T-helper 17 cell (primary cell): Measurements from ENCODE around the gene CCSER1. TPM values are rescaled to one million over a fixed set of nuclear protein-coding genes. Genes with fewer than 3 reads are reported as not detected.

ENCODE experiments used
- ATAC-seq: fragments of 150-1000 bp; cut with Tn5 transposase; 2 replicates; pipeline ENCODE4 v1.10.0; 2021; ENCODE audit warnings: mild to moderate bottlenecking, moderate library complexity
- DNase-seq, 3 donors: peaks; one replicate each; pipeline versions ENCODE4 v3.0.0 to v3.0.0-alpha.2; 2020 to 2021
- H3K9me3 ChIP-seq: one replicate; pipeline ENCODE4 v1.7.0; 2013; ENCODE audit warnings: low read length, mild to moderate bottlenecking; ENCODE audit not compliant: control insufficient read depth, poor library complexity, severe bottlenecking
- H3K27ac Mint-ChIP-seq: one replicate; pipeline ENCODE4 v1.8.0; 2022; ENCODE audit warnings: mild to moderate bottlenecking, moderate library complexity, mixed read lengths
- H3K27me3 Mint-ChIP-seq: one replicate; pipeline ENCODE4 v1.8.0; 2022; ENCODE audit warnings: mixed read lengths
- H3K36me3 Mint-ChIP-seq: one replicate; pipeline ENCODE4 v1.8.0; 2022; ENCODE audit warnings: low read depth, mixed read lengths
- H3K4me1 Mint-ChIP-seq: one replicate; pipeline ENCODE4 v1.8.0; 2022; ENCODE audit warnings: mild to moderate bottlenecking, mixed read lengths
- H3K4me3 Mint-ChIP-seq: one replicate; pipeline ENCODE4 v1.8.0; 2022; ENCODE audit warnings: mild to moderate bottlenecking, moderate library complexity, mixed read lengths
- total RNA-seq, 4 donors: library from RNA in 2 of 4; stranded (reverse) in 2 of 4; gene quantifications; one replicate each; pipeline ENCODE4 v1.2.3 and lab custom pipeline; 2022 to 2026

The CCSER1 gene
- total RNA-seq, 2 donors from 2014 or later: 1.7 to 3.0 TPM

DNA sequence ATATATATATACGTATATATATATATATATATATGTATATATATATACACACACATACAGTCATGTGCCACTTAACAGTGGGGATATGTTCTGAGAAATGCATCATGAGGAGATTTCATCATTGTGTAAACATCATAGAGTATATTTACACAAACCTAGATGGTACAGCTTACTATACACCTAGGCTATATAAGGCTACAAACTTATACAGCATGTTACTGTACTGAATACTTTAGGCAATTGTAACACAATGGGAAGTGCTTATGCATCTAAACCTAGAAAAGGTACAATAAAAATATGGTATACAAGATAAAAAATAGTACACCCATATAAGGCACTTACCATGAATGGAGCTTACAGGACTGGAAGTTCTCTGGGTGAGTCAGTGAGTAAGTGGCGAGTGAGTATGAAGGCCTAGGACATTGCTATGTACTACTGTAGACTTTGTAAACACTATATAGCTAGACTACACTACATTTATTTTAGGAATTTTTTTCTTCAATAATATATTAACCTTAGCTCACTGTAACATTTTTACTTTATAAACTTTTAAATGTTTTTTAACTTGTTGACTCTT is 13.2 kb upstream of the CCSER1 start:
- ATAC-seq: no peak
- DNase-seq: no peak
- Mint-ChIP-seq H3K4me1 (no peaks in the 10 kb centered on the region), H3K27me3 (peaks cover 9% of the 10 kb centered on the region), H3K27ac (no peak overlapping the region), H3K4me3 (no peak overlapping the region), H3K36me3 (no peaks in the 10 kb centered on the region)
- H3K9me3 ChIP-seq: no peaks in the 10 kb centered on the region

DNA sequence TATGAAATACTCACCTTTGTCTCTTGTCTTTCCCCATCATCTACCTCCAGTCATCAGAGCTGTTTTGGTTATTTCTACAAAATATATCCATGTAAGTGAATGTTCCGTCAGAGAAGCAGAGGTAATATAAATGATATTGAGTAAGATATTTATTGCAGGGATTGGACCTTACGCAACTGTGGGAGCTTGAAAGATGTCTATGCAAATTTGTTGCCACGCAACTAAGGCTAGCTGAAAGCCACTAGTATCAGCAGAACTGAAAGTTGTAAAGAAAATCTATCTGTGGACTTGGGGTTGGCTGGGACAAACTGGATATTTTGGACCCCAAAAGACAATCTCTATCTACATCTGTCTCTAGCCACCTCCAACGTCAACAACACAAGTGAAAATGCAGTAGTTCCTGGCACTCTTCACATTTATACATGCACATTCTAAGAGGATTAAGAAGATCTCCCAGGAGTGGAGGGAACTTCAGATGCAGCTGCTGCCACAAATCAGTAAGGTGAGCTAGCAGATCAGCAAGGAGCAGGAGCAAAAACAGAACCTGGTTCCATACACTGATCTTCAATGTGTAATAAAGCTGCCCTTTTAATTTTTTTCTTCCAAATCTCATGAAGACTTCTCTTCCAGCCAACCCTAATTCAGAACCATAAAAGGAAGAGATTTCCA is 8.5 kb upstream of the CCSER1 start:
- Mint-ChIP-seq H3K27ac (no peak overlapping the region), H3K36me3 (no peaks in the 10 kb centered on the region), H3K4me1 (no peaks in the 10 kb centered on the region), H3K4me3 (no peak overlapping the region), H3K27me3 (peaks cover 12% of the 10 kb centered on the region)
- H3K9me3 ChIP-seq: no peaks in the 10 kb centered on the region
- DNase-seq: no peak
- ATAC-seq: no peak

GRCh38 chr4:90120037-90120436 is 7.2 kb upstream of the CCSER1 start:
- H3K4me1 Mint-ChIP-seq: no peaks in the 10 kb centered on the region
- no peak overlapping the region for H3K4me3 Mint-ChIP-seq
- DNase-seq (no peak), ATAC-seq (no peak)
- no peaks in the 10 kb centered on the region for H3K36me3 Mint-ChIP-seq
- H3K27me3 Mint-ChIP-seq: peaks cover 15% of the 10 kb centered on the region
- H3K27ac Mint-ChIP-seq: no peak overlapping the region
- H3K9me3 ChIP-seq: no peaks in the 10 kb centered on the region

DNA sequence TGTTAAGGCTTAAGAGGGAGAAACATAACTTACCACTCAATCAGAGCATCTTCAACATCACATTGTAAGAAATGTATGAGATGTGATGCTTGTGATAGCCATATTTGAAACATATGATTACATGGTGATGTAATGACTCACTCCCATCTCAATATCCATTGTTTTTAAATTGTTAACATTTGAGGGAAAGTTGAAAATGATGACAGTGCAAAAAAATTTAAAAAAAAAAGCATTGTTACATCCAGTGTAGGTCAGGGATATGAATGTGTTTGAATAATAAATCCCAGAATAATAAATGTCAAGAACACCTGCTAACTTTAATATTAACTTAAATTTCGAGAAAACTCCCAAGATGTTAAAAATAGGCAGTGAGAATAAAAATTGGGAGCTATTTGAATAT is 6.4 kb upstream of the CCSER1 start:
- no peaks in the 10 kb centered on the region for H3K9me3 ChIP-seq
- H3K27me3 Mint-ChIP-seq: peaks cover 23% of the 10 kb centered on the region
- no peaks in the 10 kb centered on the region for H3K36me3 Mint-ChIP-seq
- ATAC-seq: no peak
- no peaks in the 10 kb centered on the region for H3K4me1 Mint-ChIP-seq
- no peak overlapping the region for H3K4me3 Mint-ChIP-seq
- DNase-seq: no peak
- no peak overlapping the region for H3K27ac Mint-ChIP-seq

- Mint-ChIP-seq H3K4me3 (no peak overlapping the region), H3K27ac (no peak overlapping the region)
Measured at GRCh38 chr4:90121676-90122354, 5.4 kb upstream of the CCSER1 start.

DNA sequence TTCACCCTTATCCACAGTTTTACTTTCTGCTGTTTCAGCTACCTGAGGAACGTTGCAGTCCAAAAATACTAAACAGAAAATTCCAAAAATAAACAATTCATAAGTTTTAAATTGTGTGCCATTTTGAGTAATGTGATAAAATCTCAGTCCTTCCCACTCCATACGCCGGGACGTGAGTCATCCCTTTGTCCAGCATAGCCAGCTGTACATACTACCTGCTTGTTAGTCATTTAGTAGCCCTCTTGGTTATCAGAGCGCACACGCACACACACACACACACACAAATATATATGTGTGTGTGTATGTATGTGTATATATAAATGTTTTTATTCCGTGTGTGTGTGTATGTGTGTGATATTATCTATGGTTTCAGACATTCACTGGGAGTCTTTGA is 4.8 kb upstream of the CCSER1 start:
- Mint-ChIP-seq H3K36me3 (peaks cover 3% of the 10 kb centered on the region), H3K27ac (no peak overlapping the region)

More at GRCh38 chr4:90121676-90122354, 5.4 kb upstream of the CCSER1 start:
- H3K27me3 Mint-ChIP-seq: peaks cover 33% of the 10 kb centered on the region
- peaks cover 2% of the 10 kb centered on the region for H3K36me3 Mint-ChIP-seq
- peaks cover 2% of the 10 kb centered on the region for H3K4me1 Mint-ChIP-seq
- no peaks in the 10 kb centered on the region for H3K9me3 ChIP-seq
- no peak for DNase-seq
- no peak for ATAC-seq

GRCh38 chr4:90124276-90124675 is 2.9 kb upstream of the CCSER1 start:
- DNase-seq (no peak), ATAC-seq (no peak)
- no peaks in the 10 kb centered on the region for H3K9me3 ChIP-seq
- Mint-ChIP-seq H3K4me3 (no peak overlapping the region), H3K36me3 (peaks cover 4% of the 10 kb centered on the region), H3K4me1 (peaks cover 18% of the 10 kb centered on the region), H3K27me3 (peaks cover 46% of the 10 kb centered on the region), H3K27ac (no peak overlapping the region)

More for the DNA sequence above, 4.8 kb upstream of the CCSER1 start:
- no peak for ATAC-seq
- Mint-ChIP-seq H3K27me3 (peaks cover 38% of the 10 kb centered on the region), H3K4me3 (no peak overlapping the region), H3K4me1 (peaks cover 7% of the 10 kb centered on the region)
- DNase-seq: no peak
- no peaks in the 10 kb centered on the region for H3K9me3 ChIP-seq

DNA sequence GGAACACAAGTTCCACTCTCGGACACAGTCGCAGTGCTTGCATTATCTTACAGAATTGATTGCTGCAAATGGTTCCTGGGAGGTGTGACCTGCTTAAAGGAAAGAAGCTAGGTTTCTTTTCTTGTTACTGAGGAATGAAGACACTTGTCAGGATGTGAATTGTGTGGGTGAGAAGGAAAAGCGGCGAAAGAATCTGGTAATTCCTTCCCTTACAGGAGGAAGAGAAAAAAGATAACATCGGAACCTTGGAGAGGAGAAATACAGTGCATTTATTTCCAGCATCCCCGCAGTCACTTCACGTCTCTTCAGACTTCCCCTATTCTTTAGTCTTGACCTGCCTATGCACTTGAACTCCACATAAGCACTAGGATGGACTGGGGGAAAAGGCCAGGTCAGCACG is 389 bp upstream of the CCSER1 start:
- DNase-seq (no peak), ATAC-seq (no peak)
- Mint-ChIP-seq H3K4me3 (peak overlapping the region; percentile 90), H3K4me1 (peaks cover 18% of the 10 kb centered on the region), H3K27me3 (peaks cover 48% of the 10 kb centered on the region), H3K27ac (peak overlapping the region; percentile 60), H3K36me3 (peaks cover 4% of the 10 kb centered on the region)
- no peaks in the 10 kb centered on the region for H3K9me3 ChIP-seq

DNA sequence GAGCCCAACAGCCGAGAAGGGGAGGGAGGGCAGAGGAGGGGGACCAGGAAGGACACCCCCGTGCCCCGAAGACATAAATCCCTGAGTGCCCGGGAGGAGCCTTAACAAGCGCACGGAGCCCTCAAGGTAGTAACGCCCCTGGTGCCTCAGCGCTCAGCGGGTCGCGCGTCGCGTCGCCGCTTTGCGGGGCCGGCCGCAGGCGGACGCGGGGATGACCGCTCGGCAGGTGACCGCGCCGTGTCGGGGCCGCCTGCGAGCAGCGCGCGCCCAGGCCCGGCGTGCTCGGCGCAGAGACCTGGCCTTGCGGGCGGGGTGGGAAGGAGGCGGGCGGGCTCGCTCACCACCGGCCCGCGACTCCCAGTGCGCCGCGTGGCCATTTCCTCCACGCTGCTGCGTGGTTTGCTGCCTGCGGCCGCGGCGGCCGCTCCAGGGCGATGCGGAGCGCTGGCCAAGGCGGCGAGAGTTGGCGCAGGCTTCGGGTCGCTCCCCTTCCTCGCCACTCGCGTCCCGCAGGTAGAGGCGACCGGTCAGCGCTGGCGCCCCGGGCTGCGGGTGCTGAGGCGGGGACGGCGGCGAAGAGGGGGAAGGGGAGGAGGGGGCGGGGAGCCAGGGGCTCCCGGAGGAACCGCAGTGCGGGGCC is 632 bp downstream of the CCSER1 start:
- H3K4me3 Mint-ChIP-seq: peak overlapping the region; percentile 90
- peaks cover 53% of the 10 kb centered on the region for H3K27me3 Mint-ChIP-seq
- H3K4me1 Mint-ChIP-seq: peaks cover 18% of the 10 kb centered on the region
- ATAC-seq (peak; percentile 13), DNase-seq (no peak)
- no peaks in the 10 kb centered on the region for H3K9me3 ChIP-seq
- peaks cover 4% of the 10 kb centered on the region for H3K36me3 Mint-ChIP-seq
- peak overlapping the region; percentile 60 for H3K27ac Mint-ChIP-seq

- ATAC-seq (no peak), DNase-seq (no peak)
- no peak overlapping the region for H3K27ac Mint-ChIP-seq
- H3K36me3 Mint-ChIP-seq: peaks cover 4% of the 10 kb centered on the region
- H3K4me1 Mint-ChIP-seq: peaks cover 18% of the 10 kb centered on the region
- no peaks in the 10 kb centered on the region for H3K9me3 ChIP-seq
- H3K27me3 Mint-ChIP-seq: peaks cover 44% of the 10 kb centered on the region
- H3K4me3 Mint-ChIP-seq: peak overlapping the region; percentile 84
Measured at GRCh38 chr4:90128961-90129495, 1.8 kb downstream of the CCSER1 start.

GRCh38 chr4:90130076-90130475 is 2.9 kb downstream of the CCSER1 start:
- Mint-ChIP-seq H3K36me3 (peaks cover 4% of the 10 kb centered on the region), H3K4me1 (peaks cover 18% of the 10 kb centered on the region), H3K27me3 (peaks cover 44% of the 10 kb centered on the region), H3K27ac (no peak overlapping the region), H3K4me3 (no peak overlapping the region)
- H3K9me3 ChIP-seq: no peaks in the 10 kb centered on the region
- no peak for DNase-seq
- ATAC-seq: no peak

DNA sequence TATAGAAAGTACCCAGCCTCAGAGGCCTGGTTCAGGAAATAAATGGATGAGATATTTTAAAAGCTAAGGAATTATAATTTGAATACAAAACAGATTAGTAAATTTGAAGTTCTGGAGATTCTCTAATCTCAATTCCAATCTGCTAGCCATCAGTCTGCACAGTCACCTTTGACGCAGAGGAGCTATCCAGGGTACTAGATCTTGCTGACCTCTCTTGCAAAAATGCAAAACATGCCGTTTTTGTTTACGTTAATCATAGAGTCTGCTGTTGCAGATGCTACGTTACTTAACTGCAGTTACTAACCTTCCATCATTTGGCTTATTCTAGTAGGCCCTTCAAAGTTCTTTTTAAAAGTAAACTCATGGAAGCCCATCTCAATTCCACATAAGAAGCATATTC is 10.4 kb downstream of the CCSER1 start:
- ATAC-seq (no peak), DNase-seq (no peak)
- Mint-ChIP-seq H3K4me1 (no peaks in the 10 kb centered on the region), H3K36me3 (no peaks in the 10 kb centered on the region), H3K27ac (no peak overlapping the region), H3K4me3 (no peak overlapping the region), H3K27me3 (no peaks in the 10 kb centered on the region)
- no peaks in the 10 kb centered on the region for H3K9me3 ChIP-seq

GRCh38 chr4:90142081-90142480 is 14.9 kb downstream of the CCSER1 start:
- H3K27me3 Mint-ChIP-seq: no peaks in the 10 kb centered on the region

More at GRCh38 chr4:90142081-90142480, 14.9 kb downstream of the CCSER1 start:
- no peaks in the 10 kb centered on the region for H3K36me3 Mint-ChIP-seq
- H3K4me1 Mint-ChIP-seq: no peaks in the 10 kb centered on the region
- no peak for ATAC-seq
- no peaks in the 10 kb centered on the region for H3K9me3 ChIP-seq
- H3K4me3 Mint-ChIP-seq: no peak overlapping the region
- DNase-seq: no peak
- no peak overlapping the region for H3K27ac Mint-ChIP-seq
